IMR-90 (cell line): ENCODE measurements around the gene GRIN2A. TPM values are rescaled to one million over a fixed set of nuclear protein-coding genes. Genes with fewer than 3 reads are reported as not detected.

Source experiments
- ATAC-seq: fragments of 200-7000 bp; cut with Tn5 transposase; 2 replicates; pipeline ENCODE4 v1.9.1; 2020; ENCODE audit warnings: low read depth, mild to moderate bottlenecking, moderate library complexity
- BruUV-seq: library from RNA; stranded (reverse); fragments of 400-500 nt; replicated peaks from 2 replicates; lab custom pipeline; 2021; lab: Mats Ljungman, UMichigan
- CTCF ChIA-PET: fragments of 300-600 bp; formaldehyde crosslinking; extraction: SDS; loops from one replicate; lab custom pipeline; 2021; ENCODE audit warnings: antibody characterized with exemption; lab: Yijun Ruan, JAX
- POLR2A ChIA-PET: fragments of 300-600 bp; sonication (Branson Sonifier 250); formaldehyde crosslinking; loops from one replicate; lab custom pipeline; 2022; ENCODE audit warnings: antibody characterized with exemption; ENCODE audit not compliant: unreplicated experiment; lab: Charles Lee
- DNase-seq: peaks from one replicate; pipeline ENCODE4 v3.0.0; 2013
- H2AFZ ChIP-seq: replicated peaks from 2 replicates; pipeline ENCODE3; 2013; ENCODE audit warnings: low read length, mild to moderate bottlenecking; ENCODE audit not compliant: poor library complexity
- H2AK5ac ChIP-seq: 2 replicates; pipeline ENCODE4 v1.6.1; 2013; ENCODE audit warnings: low read depth, low read length, inconsistent platforms
- H2AK9ac ChIP-seq: replicated peaks from 2 replicates; pipeline ENCODE3; 2013; ENCODE audit warnings: mild to moderate bottlenecking, low read depth, low read length, moderate library complexity; ENCODE audit not compliant: poor library complexity
- H2BK120ac ChIP-seq: 2 replicates; pipeline ENCODE4 v1.6.1; 2013; ENCODE audit warnings: low read depth, low read length, inconsistent platforms
- H2BK15ac ChIP-seq: 3 replicates; pipeline ENCODE4 v1.6.1; 2013; ENCODE audit warnings: low read depth, low read length, inconsistent platforms
- H2BK20ac ChIP-seq: 2 replicates; pipeline ENCODE4 v1.6.1; 2013; ENCODE audit warnings: low read depth, mild to moderate bottlenecking, inconsistent platforms, low read length, moderate library complexity
- H2BK5ac ChIP-seq: 2 replicates; pipeline ENCODE4 v1.6.1; 2013; ENCODE audit warnings: mild to moderate bottlenecking, low read depth, low read length, inconsistent platforms; ENCODE audit not compliant: poor library complexity, severe bottlenecking
- H3K14ac ChIP-seq: replicated peaks from 2 replicates; pipeline ENCODE4 v1.6.1; 2013; ENCODE audit warnings: low read depth, low read length, inconsistent platforms
- H3K18ac ChIP-seq: 2 replicates; pipeline ENCODE4 v1.6.1; 2013; ENCODE audit warnings: low read depth, low read length, control low read depth
- H3K23ac ChIP-seq: 2 replicates; pipeline ENCODE4 v1.6.1; 2013; ENCODE audit warnings: low read depth, low read length, inconsistent platforms
- H3K27ac ChIP-seq: 2 replicates; pipeline ENCODE4 v1.5.1; 2013; ENCODE audit warnings: mild to moderate bottlenecking, control low read depth, low read length; ENCODE audit not compliant: insufficient read depth
- H3K27me3 ChIP-seq: 2 replicates; pipeline ENCODE4 v1.6.1; 2013; ENCODE audit warnings: low read length; ENCODE audit not compliant: control insufficient read depth, insufficient read depth
- H3K36me3 ChIP-seq: 2 replicates; pipeline ENCODE4 v1.6.1; 2013; ENCODE audit warnings: low read length, mixed read lengths; ENCODE audit not compliant: control insufficient read depth, insufficient read depth
- H3K4ac ChIP-seq: 2 replicates; pipeline ENCODE4 v1.6.1; 2013; ENCODE audit warnings: low read depth, low read length, inconsistent platforms
- H3K4me1 ChIP-seq: 2 replicates; pipeline ENCODE4 v1.6.1; 2013; ENCODE audit warnings: low read length, mixed read lengths; ENCODE audit not compliant: control insufficient read depth, insufficient read depth
- H3K4me2 ChIP-seq: 2 replicates; pipeline ENCODE4 v1.6.1; 2013; ENCODE audit warnings: low read depth, mild to moderate bottlenecking, control low read depth, low read length, moderate library complexity
- H3K4me3 ChIP-seq: 2 replicates; pipeline ENCODE4 v1.5.1; 2013; ENCODE audit warnings: low read depth, mild to moderate bottlenecking, control low read depth, low read length, moderate library complexity; ENCODE audit not compliant: insufficient read depth
- H3K56ac ChIP-seq: 2 replicates; pipeline ENCODE4 v1.6.1; 2013; ENCODE audit warnings: low read length, inconsistent platforms; ENCODE audit not compliant: insufficient read depth; ENCODE audit errors: extremely low read depth
- H3K79me1 ChIP-seq, 2 experiments: 2 replicates each; pipeline ENCODE4 v1.6.1; 2013; ENCODE audit warnings: low read length in 2 of 2, inconsistent platforms in 1 of 2, low read depth in 1 of 2
- H3K9ac ChIP-seq: 2 replicates; pipeline ENCODE4 v1.6.1; 2013; ENCODE audit warnings: low read depth, low read length, control low read depth
- H3K9me1 ChIP-seq: 2 replicates; pipeline ENCODE4 v1.6.1; 2013; ENCODE audit warnings: low read length, inconsistent platforms; ENCODE audit not compliant: insufficient read depth
- H3K9me3 ChIP-seq: 2 replicates; pipeline ENCODE4 v1.6.1; 2013; ENCODE audit warnings: low read length; ENCODE audit not compliant: control insufficient read depth, insufficient read depth
- H4K20me1 ChIP-seq: 2 replicates; pipeline ENCODE4 v1.6.1; 2013; ENCODE audit warnings: low read length, inconsistent platforms; ENCODE audit not compliant: insufficient read depth
- H4K5ac ChIP-seq: 2 replicates; pipeline ENCODE4 v1.6.1; 2013; ENCODE audit warnings: mild to moderate bottlenecking, low read depth, low read length, control low read depth
- H4K8ac ChIP-seq, 2 experiments: 2 replicates each; pipeline ENCODE4 v1.6.1; 2013; ENCODE audit warnings: low read depth in 2 of 2, low read length in 2 of 2, control low read depth in 1 of 2, inconsistent platforms in 1 of 2
- H4K91ac ChIP-seq: 2 replicates; pipeline ENCODE4 v1.6.1; 2013; ENCODE audit warnings: low read depth, low read length, inconsistent platforms; ENCODE audit not compliant: insufficient read depth
- BHLHE40 ChIP-seq: fragments of 150-350 bp; IDR thresholded peaks from 2 replicates; pipeline ENCODE4 v1.6.1; 2016; ENCODE audit warnings: mild to moderate bottlenecking, low read depth, low read length
- CEBPB ChIP-seq: IDR thresholded peaks from 2 replicates; pipeline ENCODE4 v1.6.1; 2012; ENCODE audit warnings: low read depth, low read length, improper control_type of control experiment
- CHD1 ChIP-seq: IDR thresholded peaks from 2 replicates; pipeline ENCODE4 v1.6.1; 2012; ENCODE audit warnings: low read depth, low read length, improper control_type of control experiment
- CTCF ChIP-seq: conservative IDR thresholded peaks from 2 replicates; pipeline ENCODE4 v1.5.1; 2012; ENCODE audit warnings: mild to moderate bottlenecking, low read depth, low read length, improper control_type of control experiment
- ELK1 ChIP-seq: fragments of 150-350 bp; IDR thresholded peaks from 2 replicates; pipeline ENCODE4 v1.6.1; 2016; ENCODE audit warnings: low read depth, mild to moderate bottlenecking, low read length, moderate library complexity, borderline replicate concordance
- FOS ChIP-seq: fragments of 150-350 bp; IDR thresholded peaks from 2 replicates; pipeline ENCODE4 v1.6.1; 2016; ENCODE audit warnings: low read depth, low read length
- MAFK ChIP-seq: IDR thresholded peaks from 2 replicates; pipeline ENCODE4 v1.6.1; 2012; ENCODE audit warnings: low read depth, low read length, improper control_type of control experiment
- MAZ ChIP-seq: IDR thresholded peaks from 2 replicates; pipeline ENCODE4 v1.6.1; 2012; ENCODE audit warnings: low read depth, mild to moderate bottlenecking, low read length, improper control_type of control experiment, moderate library complexity, borderline replicate concordance
- MXI1 ChIP-seq: IDR thresholded peaks from 2 replicates; pipeline ENCODE4 v1.6.1; 2012; ENCODE audit warnings: low read depth, mild to moderate bottlenecking, low read length, moderate library complexity, borderline replicate concordance
- NFE2L2 ChIP-seq: fragments of 150-350 bp; IDR thresholded peaks from 2 replicates; pipeline ENCODE4 v1.6.1; 2016; ENCODE audit warnings: low read depth, mild to moderate bottlenecking, low read length
- POLR2A ChIP-seq: IDR thresholded peaks from 2 replicates; pipeline ENCODE4 v1.6.1; 2012; ENCODE audit warnings: mild to moderate bottlenecking, low read depth, low read length
- RAD21 ChIP-seq: IDR thresholded peaks from 2 replicates; pipeline ENCODE4 v1.6.1; 2012; ENCODE audit warnings: low read length, improper control_type of control experiment
- RCOR1 ChIP-seq: IDR thresholded peaks from 2 replicates; pipeline ENCODE4 v1.6.1; 2012; ENCODE audit warnings: mild to moderate bottlenecking, low read length, improper control_type of control experiment; ENCODE audit not compliant: insufficient replicate concordance
- RFX5 ChIP-seq: IDR thresholded peaks from 2 replicates; pipeline ENCODE4 v1.8.0; 2012; ENCODE audit warnings: low read depth, mild to moderate bottlenecking, low read length, moderate library complexity
- SMC3 ChIP-seq: fragments of 150-350 bp; IDR thresholded peaks from 2 replicates; pipeline ENCODE4 v1.6.1; 2016; ENCODE audit warnings: low read depth, mild to moderate bottlenecking, antibody characterized with exemption, low read length, moderate library complexity
- USF2 ChIP-seq: fragments of 150-350 bp; IDR thresholded peaks from 2 replicates; pipeline ENCODE4 v1.6.1; 2017; ENCODE audit warnings: mild to moderate bottlenecking, antibody characterized with exemption, low read length, low read depth
- WGBS, 2 experiments: methylation state at CpG; one replicate each; pipeline versions ENCODE4 v1.1.5 to v1.1.7; 2013; ENCODE audit warnings: missing lambda C conversion rate in 2 of 2; ENCODE audit not compliant: insufficient read length in 1 of 2; ENCODE audit errors: extremely low coverage in 2 of 2; 5-methylcytosine and 5-hydroxymethylcytosine counted together
- dilution Hi-C: fragments of 300-500 bp; cut with HindIII; formaldehyde crosslinking; loops from one replicate; pipeline ENCODE4 v1.14.3; 2018; ENCODE audit warnings: low sequenced_read_pairs; ENCODE audit not compliant: unreplicated experiment
- in situ Hi-C: fragments of 300-500 bp; cut with MboI; formaldehyde crosslinking; loops from 3 replicates; pipeline ENCODE4 v1.14.3; 2019; ENCODE audit warnings: low sequenced_read_pairs, inconsistent platforms, mixed read lengths
- intact Hi-C: fragments of 100-400 bp; cut with micrococcal nuclease; formaldehyde crosslinking; loops from 2 replicates; pipeline ENCODE4 v1.10.0; 2022
- polyA plus RNA-seq, 3 experiments: library from polyadenylated mRNA; depleted of rRNA; stranded (reverse); fragments of >200 nt; gene quantifications; 2 replicates each; pipeline ENCODE4 v1.2.3, GENCODE V29; 2012; ENCODE audit warnings: low replicate concordance in 1 of 3
- total RNA-seq: library from RNA; depleted of rRNA; stranded (reverse); fragments of >200 nt; gene quantifications from 2 replicates; pipeline ENCODE4 v1.2.3, GENCODE V29; 2012

The GRIN2A gene
- total and polyA plus RNA-seq, 2 of the 4 experiments (the other 2 are of a cell fraction) = under 0.01 TPM; not detected in 1

- no peak overlapping the region for H3K4me3 ChIP-seq
- intact Hi-C loops = no loop called here
- H3K79me1 ChIP-seq = no peaks in the 10 kb centered on the region
- no peak overlapping the region for H3K18ac ChIP-seq
- dilution Hi-C loops = no loop called here
- peaks cover 15% of the 10 kb centered on the region for H3K9me3 ChIP-seq
- ATAC-seq = no peak
- H2AK5ac ChIP-seq = no peak overlapping the region
- H3K9ac ChIP-seq = no peak overlapping the region
- DNase-seq = no peak
- no peak overlapping the region for H2BK15ac ChIP-seq
- POLR2A ChIA-PET = no interaction called here
- H3K27me3 ChIP-seq = no peaks in the 10 kb centered on the region
- no peak overlapping the region for H2AK9ac ChIP-seq
- no peak overlapping the region for H4K8ac ChIP-seq
- no peak overlapping the region for H2BK120ac ChIP-seq
- no peak overlapping the region for H3K4me2 ChIP-seq
- no peaks in the 10 kb centered on the region for H3K9me1 ChIP-seq
- CTCF ChIA-PET = no interaction called here
- 62% methylated on average over 4 of the region's 5 CpGs; no CpG with 5 or more reads in 1 of the 2 experiments for WGBS, 2 experiments
- TF ChIP-seq NFE2L2 = no peak
- no peak for TF ChIP-seq SMC3
- TF ChIP-seq RAD21 = no peak
- no peak for TF ChIP-seq RCOR1
- no peak for TF ChIP-seq FOS
- TF ChIP-seq ELK1 = no peak
- TF ChIP-seq CTCF = no peak
- no peak for TF ChIP-seq POLR2A
- no peak for TF ChIP-seq BHLHE40
- no peak for TF ChIP-seq CEBPB
- TF ChIP-seq MAFK = no peak
- TF ChIP-seq RFX5 = no peak
- no peak for TF ChIP-seq USF2
- no peak for TF ChIP-seq MAZ
- no peak for TF ChIP-seq CHD1
- TF ChIP-seq MXI1 = no peak
- H3K56ac ChIP-seq = no peak overlapping the region
- H4K5ac ChIP-seq = no peak overlapping the region
- no peak overlapping the region for H3K14ac ChIP-seq
- no peak overlapping the region for H3K23ac ChIP-seq
- no peaks in the 10 kb centered on the region for H3K36me3 ChIP-seq
- H3K4me1 ChIP-seq = no peaks in the 10 kb centered on the region
- no peaks in the 10 kb centered on the region for H4K20me1 ChIP-seq
- in situ Hi-C loops = no loop called here
- H2AFZ ChIP-seq = no peak overlapping the region
- H4K91ac ChIP-seq = no peak overlapping the region
- no TSS peak for BruUV-seq
- H3K27ac ChIP-seq = no peak overlapping the region
- no peak overlapping the region for H2BK20ac ChIP-seq
- no peak overlapping the region for H2BK5ac ChIP-seq
- no peak overlapping the region for H3K4ac ChIP-seq
These were observed 224.8 kb downstream of the GRIN2A start for GRCh38 chr16:9957433-9957832.
